Measurements from ENCODE around the gene PDXDC1.
"Not testable (repeated sequence)": the region's sequence is repeated elsewhere in the genome, so short reads cannot be mapped to it uniquely, and the experiment has no call there.

PDXDC1 gene

GRCh38 chr16:15071916-15072769 lies 97.3 kb downstream of the PDXDC1 start:
- DNase-seq, result not testable (repeated sequence)

GRCh38 chr16:15073101-15073500 lies 98.3 kb downstream of the PDXDC1 start:
- no peak for DNase-seq

GRCh38 chr16:15076161-15076560 lies 101.3 kb downstream of the PDXDC1 start:
- DNase-seq, result peak in 1 of 5 experiments; percentile 29

- DNase-seq, result not testable (repeated sequence)
Observed at GRCh38 chr16:15080883-15081282, 106.1 kb downstream of the PDXDC1 start.

GRCh38 chr16:15082788-15083187 lies 108.0 kb downstream of the PDXDC1 start:
- DNase-seq, result not testable (repeated sequence)

- DNase-seq, result not testable (repeated sequence)
Observed at GRCh38 chr16:15090663-15091269, 115.9 kb downstream of the PDXDC1 start.

GRCh38 chr16:15093571-15093954 lies 118.7 kb downstream of the PDXDC1 start:
- DNase-seq, result not testable (repeated sequence)

- peak; percentile 62 to 91 (median 76) for DNase-seq
Observed at GRCh38 chr16:15093955-15094827, 119.4 kb downstream of the PDXDC1 start, which contains the start of gene RRN3. RRN3 (minus strand) TSS chr16:15094272; CDS start chr16:15094233, 39 bp downstream.

- not testable (repeated sequence) for DNase-seq
Observed at GRCh38 chr16:15096583-15096972, 121.8 kb downstream of the PDXDC1 start.

- DNase-seq, result not testable (repeated sequence)
Observed at GRCh38 chr16:15099366-15099909, 124.6 kb downstream of the PDXDC1 start.

GRCh38 chr16:15100372-15100987 lies 125.7 kb downstream of the PDXDC1 start:
- DNase-seq, result not testable (repeated sequence)

GRCh38 chr16:15127641-15128425 lies 153.0 kb downstream of the PDXDC1 start:
- DNase-seq, result not testable (repeated sequence)

GRCh38 chr16:15130256-15130932 lies 155.6 kb downstream of the PDXDC1 start:
- DNase-seq, result not testable (repeated sequence)

GRCh38 chr16:15130943-15131700 lies 156.3 kb downstream of the PDXDC1 start:
- DNase-seq, result not testable (repeated sequence)

- DNase-seq, result not testable (repeated sequence)
Observed at GRCh38 chr16:15132719-15133428, 158.0 kb downstream of the PDXDC1 start.

- not testable (repeated sequence) for DNase-seq
Observed at GRCh38 chr16:15133554-15133953, 158.7 kb downstream of the PDXDC1 start.

- DNase-seq, result not testable (repeated sequence)
Observed at GRCh38 chr16:15134752-15135482, 160.1 kb downstream of the PDXDC1 start.

Data from T-helper 2 cell (primary cell).